GM12891 (cell line): ENCODE measurements around the gene TNFAIP3.

Source experiments
- PAX5 ChIP-seq: IDR thresholded peaks from 2 replicates; pipeline ENCODE4 v1.6.1; 2011; ENCODE audit warnings: low read length, moderate library complexity, mild to moderate bottlenecking; ENCODE audit not compliant: insufficient read depth, severe bottlenecking
- POLR2A ChIP-seq: IDR thresholded peaks from 2 replicates; pipeline ENCODE4 v1.6.1; 2011; ENCODE audit warnings: low read depth, low read length, control low read depth
- POLR2AphosphoS5 ChIP-seq: IDR thresholded peaks from 2 replicates; pipeline ENCODE4 v1.6.1; 2011; ENCODE audit warnings: low read depth, low read length, control low read depth
- POU2F2 ChIP-seq: IDR thresholded peaks from 2 replicates; pipeline ENCODE4 v1.6.1; 2011; ENCODE audit warnings: low read depth, mild to moderate bottlenecking, control low read depth, low read length, moderate library complexity
- SPI1 ChIP-seq: IDR thresholded peaks from 2 replicates; pipeline ENCODE4 v1.6.1; 2011; ENCODE audit warnings: low read depth, low read length, control low read depth
- TAF1 ChIP-seq: IDR thresholded peaks from 2 replicates; pipeline ENCODE4 v1.6.1; 2011; ENCODE audit warnings: low read depth, low read length, control low read depth

- TF ChIP-seq TAF1 (no peak), POLR2AphosphoS5 (no peak), SPI1 (no peak), POLR2A (peak; percentile 77), PAX5 (no peak), POU2F2 (no peak)
These were observed 7.4 kb downstream of the TNFAIP3 start for GRCh38 chr6:137874204-137875057.
